22Rv1 (cell line): ENCODE data around the gene GALNT4.

Experiments used
- H3K27ac ChIP-seq: fragments of 450-650 bp; 2 replicates; pipeline ENCODE4 v1.5.1; 2017
- TF ChIP-seq, protein P1 (sequence below): fragments of 450-650 bp; IDR thresholded peaks from 2 replicates; pipeline ENCODE4 v1.5.1; 2017; ENCODE audit warnings: mild to moderate bottlenecking

Gene GALNT4

DNA sequence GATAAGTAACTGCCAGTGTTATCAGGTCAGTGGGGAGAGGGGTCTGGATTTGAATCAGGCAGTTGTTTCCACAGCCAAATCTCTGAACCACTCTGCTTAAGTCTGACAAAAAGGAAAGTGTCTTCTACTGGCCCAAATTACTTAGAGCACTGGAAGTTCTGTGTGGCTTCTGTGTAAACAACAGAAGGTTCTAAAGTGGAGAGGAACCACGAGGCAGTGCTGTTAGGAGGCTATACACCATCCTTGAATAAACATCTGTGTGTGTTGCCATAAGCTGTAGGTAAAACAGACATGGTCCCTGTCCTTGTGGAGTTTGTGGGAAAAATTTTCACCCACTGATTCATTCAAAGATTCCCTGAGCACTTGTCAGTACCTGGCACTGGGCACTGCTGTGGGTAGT lies 50.0 kb downstream of the GALNT4 start:
- TF ChIP-seq, protein P1, sequence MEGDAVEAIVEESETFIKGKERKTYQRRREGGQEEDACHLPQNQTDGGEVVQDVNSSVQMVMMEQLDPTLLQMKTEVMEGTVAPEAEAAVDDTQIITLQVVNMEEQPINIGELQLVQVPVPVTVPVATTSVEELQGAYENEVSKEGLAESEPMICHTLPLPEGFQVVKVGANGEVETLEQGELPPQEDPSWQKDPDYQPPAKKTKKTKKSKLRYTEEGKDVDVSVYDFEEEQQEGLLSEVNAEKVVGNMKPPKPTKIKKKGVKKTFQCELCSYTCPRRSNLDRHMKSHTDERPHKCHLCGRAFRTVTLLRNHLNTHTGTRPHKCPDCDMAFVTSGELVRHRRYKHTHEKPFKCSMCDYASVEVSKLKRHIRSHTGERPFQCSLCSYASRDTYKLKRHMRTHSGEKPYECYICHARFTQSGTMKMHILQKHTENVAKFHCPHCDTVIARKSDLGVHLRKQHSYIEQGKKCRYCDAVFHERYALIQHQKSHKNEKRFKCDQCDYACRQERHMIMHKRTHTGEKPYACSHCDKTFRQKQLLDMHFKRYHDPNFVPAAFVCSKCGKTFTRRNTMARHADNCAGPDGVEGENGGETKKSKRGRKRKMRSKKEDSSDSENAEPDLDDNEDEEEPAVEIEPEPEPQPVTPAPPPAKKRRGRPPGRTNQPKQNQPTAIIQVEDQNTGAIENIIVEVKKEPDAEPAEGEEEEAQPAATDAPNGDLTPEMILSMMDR = no peak

More for the DNA sequence above, 50.0 kb downstream of the GALNT4 start:
- no peak overlapping the region for H3K27ac ChIP-seq
